Natural killer cell treated with Interleukin-12 subunit alpha and Interleukin-12 subunit beta and Interleukin-15 and Interleukin-18, amount 100 ng/mL, for 72 hours (primary cell): Measurements from ENCODE around the gene TESK2. TPM values are rescaled to one million over a fixed set of nuclear protein-coding genes. Genes with fewer than 3 reads are reported as not detected.
"Not testable (repeated sequence)": the region's sequence is repeated elsewhere in the genome, so short reads cannot be mapped to it uniquely, and the experiment has no call there.

ENCODE experiments used
- ATAC-seq, 2 donors: fragments of 150-1000 bp; cut with Tn5 transposase in 1 of 2; sonication (Bioruptor Pico), chemical (Tn5 transposase) in 1 of 2; 2 replicates each; pipeline ENCODE4 v1.10.0; 2021
- DNase-seq: peaks from one replicate; pipeline ENCODE4 v3.0.0; 2022; ENCODE audit warnings: low spot score
- H3K27ac Mint-ChIP-seq, 2 donors: 1 replicate in 1 of 2; 2 replicates in 1 of 2; pipeline ENCODE4 v1.8.0; 2022; ENCODE audit warnings: mixed read lengths in 2 of 2, mild to moderate bottlenecking in 1 of 2, moderate library complexity in 1 of 2
- H3K27me3 Mint-ChIP-seq, 2 donors: 1 replicate in 1 of 2; 2 replicates in 1 of 2; pipeline ENCODE4 v1.8.0; 2022; ENCODE audit warnings: mixed read lengths in 2 of 2
- H3K36me3 Mint-ChIP-seq: one replicate; pipeline ENCODE4 v1.8.0; 2022; ENCODE audit warnings: mixed read lengths
- H3K4me1 Mint-ChIP-seq, 2 donors: 1 replicate in 1 of 2; 2 replicates in 1 of 2; pipeline ENCODE4 v1.8.0; 2022; ENCODE audit warnings: low read depth in 2 of 2, mixed read lengths in 2 of 2, mild to moderate bottlenecking in 1 of 2
- H3K4me3 Mint-ChIP-seq: one replicate; pipeline ENCODE4 v1.8.0; 2022; ENCODE audit warnings: mixed read lengths
- H3K9me3 Mint-ChIP-seq: 2 replicates; pipeline ENCODE4 v1.8.0; 2022; ENCODE audit warnings: mixed read lengths
- total RNA-seq, 2 donors: library from RNA; stranded (reverse); gene quantifications; one replicate each; pipeline ENCODE4 v1.2.3, GENCODE V29; 2022

Gene TESK2
- 1 to 10 TPM; 2.4 to 4.0 TPM for total RNA-seq

GRCh38 chr1:45490626-45491486 lies at the start of gene TESK2:
Gene TESK2, minus strand, starts transcription at chr1:45491163. Its CDS starts 33,378 bp downstream, at chr1:45457785.
- ATAC-seq: peak; percentile 97 to 98
- H3K4me3 Mint-ChIP-seq: no peak within 1 kb of the TSS

GRCh38 chr1:45536886-45537285 lies 45.9 kb upstream of the TESK2 start:
- DNase-seq (no peak), ATAC-seq (no peak)
- H3K9me3 Mint-ChIP-seq: no peaks in the 10 kb centered on the region
- peaks cover 0 to 6% of the 10 kb centered on the region in 2 donors for H3K4me1 Mint-ChIP-seq
- H3K27ac Mint-ChIP-seq: no peak overlapping the region
- no peaks in the 10 kb centered on the region for H3K36me3 Mint-ChIP-seq
- H3K4me3 Mint-ChIP-seq: no peak overlapping the region
- peaks cover 23 to 35% of the 10 kb centered on the region in 2 donors for H3K27me3 Mint-ChIP-seq

More at GRCh38 chr1:45490626-45491486, at the start of gene TESK2:
- Mint-ChIP-seq H3K27ac (no peak within 1 kb of the TSS), H3K4me1 (peaks cover 0 to 8% of the 10 kb centered on the region in 2 donors), H3K9me3 (no peaks in the 10 kb centered on the region), H3K27me3 (no peaks in the 10 kb centered on the region), H3K36me3 (no peaks in the 10 kb centered on the region)
- DNase-seq: peak; percentile 98

GRCh38 chr1:45535988-45536766 lies 45.2 kb upstream of the TESK2 start:
- no peak overlapping the region for H3K4me3 Mint-ChIP-seq
- H3K36me3 Mint-ChIP-seq: no peaks in the 10 kb centered on the region
- H3K4me1 Mint-ChIP-seq: peaks cover 0 to 6% of the 10 kb centered on the region in 2 donors
- DNase-seq: no peak
- peaks cover 25 to 37% of the 10 kb centered on the region in 2 donors for H3K27me3 Mint-ChIP-seq
- H3K27ac Mint-ChIP-seq: no peak overlapping the region
- ATAC-seq: peak in 1 of 2 donors; percentile 51
- no peaks in the 10 kb centered on the region for H3K9me3 Mint-ChIP-seq

DNA sequence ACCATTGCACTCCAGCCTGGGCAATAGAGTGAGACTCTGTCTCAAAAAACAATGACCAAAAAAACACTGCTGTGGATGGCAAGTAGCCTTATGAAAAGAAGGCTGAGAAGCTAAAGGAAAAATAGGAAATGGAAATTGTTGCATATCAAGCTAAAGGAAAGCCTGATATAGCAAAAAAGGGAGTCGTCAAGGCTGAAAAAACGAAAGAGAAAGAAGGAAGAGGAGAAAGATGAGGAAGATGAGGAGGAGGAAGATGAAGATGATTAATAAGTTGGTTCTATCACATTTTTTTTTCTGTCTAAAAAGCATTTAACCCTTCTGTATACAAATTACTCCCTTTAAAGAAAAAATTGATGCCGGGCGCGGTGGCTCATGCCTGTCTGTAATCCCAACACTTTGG lies 40.9 kb upstream of the TESK2 start:
- H3K4me3 Mint-ChIP-seq: no peak overlapping the region
- H3K27ac Mint-ChIP-seq: peak overlapping the region in 1 of 2 donors; percentile 6
- ATAC-seq: no peak
- H3K27me3 Mint-ChIP-seq: peaks cover 12 to 21% of the 10 kb centered on the region in 2 donors
- H3K4me1 Mint-ChIP-seq: peaks cover 0 to 2% of the 10 kb centered on the region in 2 donors
- no peaks in the 10 kb centered on the region for H3K9me3 Mint-ChIP-seq
- no peak for DNase-seq
- no peaks in the 10 kb centered on the region for H3K36me3 Mint-ChIP-seq

DNA sequence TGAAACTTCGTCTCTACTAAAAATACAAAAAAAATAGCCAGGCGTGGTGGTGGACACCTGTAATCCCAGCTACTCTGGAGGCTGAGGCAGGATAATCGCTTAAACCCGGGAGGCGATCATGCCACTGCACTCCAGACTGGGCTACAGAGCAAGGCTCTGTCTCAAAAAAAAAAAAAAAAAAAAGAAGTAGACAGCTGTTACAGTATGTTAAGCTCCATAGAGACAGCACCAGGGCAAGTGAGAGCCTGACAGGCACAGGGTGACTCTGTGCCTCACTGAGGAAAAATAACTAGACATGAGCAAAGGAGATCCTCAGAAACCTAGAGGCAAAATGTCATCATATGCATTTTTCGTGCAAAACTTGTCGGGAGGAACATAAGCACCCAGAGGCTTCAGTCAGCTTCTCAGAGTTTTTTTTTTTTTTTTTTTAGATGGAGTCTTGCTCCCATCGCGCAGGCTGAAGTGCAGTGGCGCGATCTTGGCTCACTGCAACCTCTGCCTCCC lies 39.7 kb upstream of the TESK2 start:
- Mint-ChIP-seq H3K27me3 (peaks cover 9 to 12% of the 10 kb centered on the region in 2 donors), H3K9me3 (no peaks in the 10 kb centered on the region), H3K36me3 (no peaks in the 10 kb centered on the region), H3K4me1 (no peaks in the 10 kb centered on the region), H3K4me3 (no peak overlapping the region), H3K27ac (no peak overlapping the region)
- ATAC-seq (no peak), DNase-seq (no peak)

GRCh38 chr1:45526135-45526644 lies 35.2 kb upstream of the TESK2 start:
- H3K9me3 Mint-ChIP-seq: no peaks in the 10 kb centered on the region
- ATAC-seq (no peak), DNase-seq (no peak)
- no peak overlapping the region for H3K4me3 Mint-ChIP-seq
- H3K27ac Mint-ChIP-seq: no peak overlapping the region
- H3K4me1 Mint-ChIP-seq: peaks cover 18 to 20% of the 10 kb centered on the region in 2 donors
- H3K36me3 Mint-ChIP-seq: no peaks in the 10 kb centered on the region
- H3K27me3 Mint-ChIP-seq: peaks cover 0 to 11% of the 10 kb centered on the region in 2 donors

GRCh38 chr1:45523975-45524374 lies 33.0 kb upstream of the TESK2 start:
- not testable (repeated sequence) for H3K27ac Mint-ChIP-seq, DNase-seq, ATAC-seq, H3K9me3 Mint-ChIP-seq, H3K36me3 Mint-ChIP-seq, H3K4me3 Mint-ChIP-seq
- H3K27me3 Mint-ChIP-seq: peaks cover 0 to 11% of the 10 kb centered on the region in 2 donors
- H3K4me1 Mint-ChIP-seq: peaks cover 28% of the 10 kb centered on the region in 2 donors

GRCh38 chr1:45523516-45523915 lies 32.6 kb upstream of the TESK2 start:
- H3K36me3 Mint-ChIP-seq, ATAC-seq, H3K9me3 Mint-ChIP-seq, DNase-seq: not testable (repeated sequence)
- peak overlapping the region; percentile 90 to 93 for H3K27ac Mint-ChIP-seq
- peak overlapping the region; percentile 98 for H3K4me3 Mint-ChIP-seq
- peaks cover 31 to 32% of the 10 kb centered on the region in 2 donors for H3K4me1 Mint-ChIP-seq
- peaks cover 0 to 11% of the 10 kb centered on the region in 2 donors for H3K27me3 Mint-ChIP-seq

- H3K9me3 Mint-ChIP-seq: no peaks in the 10 kb centered on the region
- DNase-seq (no peak), ATAC-seq (peak in 1 of 2 donors; percentile 41)
- peak overlapping the region; percentile 90 to 93 for H3K27ac Mint-ChIP-seq
- no peaks in the 10 kb centered on the region for H3K36me3 Mint-ChIP-seq
- peaks cover 0 to 11% of the 10 kb centered on the region in 2 donors for H3K27me3 Mint-ChIP-seq
- H3K4me1 Mint-ChIP-seq: peaks cover 31 to 32% of the 10 kb centered on the region in 2 donors
- peak overlapping the region; percentile 98 for H3K4me3 Mint-ChIP-seq
Measured at GRCh38 chr1:45522324-45523104, 31.6 kb upstream of the TESK2 start.

GRCh38 chr1:45521413-45522323 lies 30.7 kb upstream of the TESK2 start, which contains the start of gene PRDX1:
Gene PRDX1, minus strand, starts transcription at chr1:45521884. Its CDS starts 2,841 bp downstream, at chr1:45519043.
- ATAC-seq (peak; percentile 92 to 93), DNase-seq (peak; percentile 93)
- peaks cover 31 to 32% of the 10 kb centered on the region in 2 donors for H3K4me1 Mint-ChIP-seq
- H3K27me3 Mint-ChIP-seq: peaks cover 0 to 10% of the 10 kb centered on the region in 2 donors
- H3K4me3 Mint-ChIP-seq: peak within 1 kb of the TSS; percentile 98
- peaks cover under 1% of the 10 kb centered on the region for H3K36me3 Mint-ChIP-seq
- peak within 1 kb of the TSS; percentile 90 to 93 for H3K27ac Mint-ChIP-seq
- no peaks in the 10 kb centered on the region for H3K9me3 Mint-ChIP-seq

GRCh38 chr1:45519774-45520173 lies 28.8 kb upstream of the TESK2 start:
- H3K27ac Mint-ChIP-seq: peak overlapping the region; percentile 90 to 93
- not testable (repeated sequence) for DNase-seq, H3K27me3 Mint-ChIP-seq, ATAC-seq, H3K9me3 Mint-ChIP-seq
- H3K4me1 Mint-ChIP-seq: peaks cover 31 to 32% of the 10 kb centered on the region in 2 donors
- H3K4me3 Mint-ChIP-seq: peak overlapping the region; percentile 98
- peaks cover 20% of the 10 kb centered on the region for H3K36me3 Mint-ChIP-seq

DNA sequence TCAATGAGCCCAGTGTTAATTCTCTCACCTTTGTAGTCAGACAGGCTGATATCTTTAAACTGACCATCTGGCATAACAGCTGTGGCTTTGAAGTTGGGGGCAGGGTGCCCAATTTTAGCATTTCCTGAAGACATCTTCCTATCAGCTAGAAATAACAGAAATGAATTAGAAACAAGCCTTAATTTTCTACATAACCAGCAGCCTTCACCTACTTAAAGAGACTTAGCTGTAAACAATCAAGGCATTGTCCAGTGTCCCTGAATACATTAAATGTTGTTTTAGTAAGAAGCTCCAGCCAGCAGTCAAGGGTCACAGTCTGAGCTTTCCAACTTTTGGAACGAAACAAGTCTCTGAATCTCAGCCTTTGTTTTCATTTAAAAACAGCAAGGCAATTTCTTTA lies 27.9 kb upstream of the TESK2 start:
- Mint-ChIP-seq H3K4me1 (peaks cover 31 to 32% of the 10 kb centered on the region in 2 donors), H3K4me3 (peak overlapping the region; percentile 40), H3K36me3 (peaks cover 20% of the 10 kb centered on the region), H3K27ac (peak overlapping the region in 1 of 2 donors; percentile 93), H3K27me3 (peaks cover 0 to 2% of the 10 kb centered on the region in 2 donors), H3K9me3 (no peaks in the 10 kb centered on the region)
- no peak for DNase-seq
- ATAC-seq: no peak
